HG03378 (cell line): ENCODE measurements around the gene ERRFI1.
"Not testable (repeated sequence)": the region's sequence is repeated elsewhere in the genome, so short reads cannot be mapped to it uniquely, and the experiment has no call there.

ENCODE experiments used
- ATAC-seq: cut with Tn5 transposase; IDR thresholded peaks from one replicate; pipeline ENCODE4 v1.9.1; 2021; ENCODE audit warnings: mild to moderate bottlenecking, moderate library complexity; ENCODE audit not compliant: unreplicated experiment

The ERRFI1 gene, protein sequence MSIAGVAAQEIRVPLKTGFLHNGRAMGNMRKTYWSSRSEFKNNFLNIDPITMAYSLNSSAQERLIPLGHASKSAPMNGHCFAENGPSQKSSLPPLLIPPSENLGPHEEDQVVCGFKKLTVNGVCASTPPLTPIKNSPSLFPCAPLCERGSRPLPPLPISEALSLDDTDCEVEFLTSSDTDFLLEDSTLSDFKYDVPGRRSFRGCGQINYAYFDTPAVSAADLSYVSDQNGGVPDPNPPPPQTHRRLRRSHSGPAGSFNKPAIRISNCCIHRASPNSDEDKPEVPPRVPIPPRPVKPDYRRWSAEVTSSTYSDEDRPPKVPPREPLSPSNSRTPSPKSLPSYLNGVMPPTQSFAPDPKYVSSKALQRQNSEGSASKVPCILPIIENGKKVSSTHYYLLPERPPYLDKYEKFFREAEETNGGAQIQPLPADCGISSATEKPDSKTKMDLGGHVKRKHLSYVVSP

DNA sequence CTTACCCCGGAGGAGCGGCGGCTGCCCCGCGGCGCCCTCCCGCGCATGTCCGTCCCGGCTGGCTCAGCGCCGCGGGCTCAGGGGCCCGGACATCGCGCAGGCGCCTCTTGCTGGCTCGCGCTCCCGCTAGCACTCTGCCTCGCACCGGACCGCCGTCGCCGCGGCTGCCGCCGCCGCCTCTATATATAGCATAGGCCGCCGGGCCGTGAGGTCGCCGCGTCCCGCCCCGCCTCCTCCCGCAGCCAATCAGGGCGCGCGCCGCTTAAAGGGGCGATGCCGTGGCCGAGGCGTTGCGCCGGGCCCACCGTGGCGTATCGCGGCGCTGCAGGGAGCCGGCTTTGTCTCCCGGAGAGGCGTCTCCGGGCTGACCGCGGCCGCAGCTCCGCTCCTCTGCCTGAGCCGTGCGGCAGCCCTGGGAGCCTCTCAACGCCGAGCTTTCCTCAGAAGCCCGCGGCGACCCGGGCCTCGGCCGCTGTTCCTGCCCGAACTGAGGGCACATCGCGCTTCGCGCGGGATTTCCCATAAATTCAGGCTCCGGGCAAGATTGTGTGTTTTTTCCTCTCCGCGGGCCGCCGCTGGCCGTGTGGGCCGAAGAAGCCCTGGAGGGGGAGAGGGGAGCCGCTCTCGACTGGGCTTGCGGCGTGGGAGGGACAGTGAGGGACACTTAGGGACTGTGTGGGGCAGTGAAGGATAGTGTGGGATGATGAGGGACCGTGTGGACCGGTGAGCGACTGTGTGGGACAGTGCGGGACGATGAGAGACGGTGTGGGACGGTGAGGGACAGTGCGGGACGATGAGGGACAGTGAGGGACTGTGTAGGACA is at the start of gene ERRFI1:
TSS of gene ERRFI1 (minus strand) at position 157 of the 823 bp plus-strand sequence. CDS start 10,690 bp downstream, outside the sequence.
- no peak for ATAC-seq

DNA sequence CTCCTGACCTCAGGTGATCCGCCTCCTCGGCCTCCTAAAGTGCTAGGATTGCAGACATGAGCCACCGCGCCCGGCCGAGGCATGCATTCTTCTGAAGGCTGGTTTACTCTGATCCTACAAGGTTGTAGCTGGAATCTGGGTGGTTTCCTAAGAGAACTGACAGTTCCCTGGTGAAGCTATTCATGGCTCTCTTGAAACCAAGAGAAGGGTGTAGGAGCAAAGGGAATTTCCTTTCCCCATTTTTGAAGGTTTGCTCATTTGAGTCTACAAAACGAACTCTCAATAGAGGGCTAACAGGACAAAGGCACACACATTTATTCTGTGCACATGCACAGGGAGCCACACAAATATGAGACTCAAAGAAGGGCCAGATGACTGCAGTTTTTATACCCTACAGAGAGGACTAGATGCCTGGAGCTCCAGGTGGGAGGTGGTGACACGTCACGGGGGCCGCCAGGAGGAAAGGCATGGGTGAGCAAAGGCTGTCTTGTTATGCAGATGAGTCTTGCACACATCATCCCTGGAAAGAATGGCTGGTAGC is 49.5 kb upstream of the ERRFI1 start:
- no peak for ATAC-seq

DNA sequence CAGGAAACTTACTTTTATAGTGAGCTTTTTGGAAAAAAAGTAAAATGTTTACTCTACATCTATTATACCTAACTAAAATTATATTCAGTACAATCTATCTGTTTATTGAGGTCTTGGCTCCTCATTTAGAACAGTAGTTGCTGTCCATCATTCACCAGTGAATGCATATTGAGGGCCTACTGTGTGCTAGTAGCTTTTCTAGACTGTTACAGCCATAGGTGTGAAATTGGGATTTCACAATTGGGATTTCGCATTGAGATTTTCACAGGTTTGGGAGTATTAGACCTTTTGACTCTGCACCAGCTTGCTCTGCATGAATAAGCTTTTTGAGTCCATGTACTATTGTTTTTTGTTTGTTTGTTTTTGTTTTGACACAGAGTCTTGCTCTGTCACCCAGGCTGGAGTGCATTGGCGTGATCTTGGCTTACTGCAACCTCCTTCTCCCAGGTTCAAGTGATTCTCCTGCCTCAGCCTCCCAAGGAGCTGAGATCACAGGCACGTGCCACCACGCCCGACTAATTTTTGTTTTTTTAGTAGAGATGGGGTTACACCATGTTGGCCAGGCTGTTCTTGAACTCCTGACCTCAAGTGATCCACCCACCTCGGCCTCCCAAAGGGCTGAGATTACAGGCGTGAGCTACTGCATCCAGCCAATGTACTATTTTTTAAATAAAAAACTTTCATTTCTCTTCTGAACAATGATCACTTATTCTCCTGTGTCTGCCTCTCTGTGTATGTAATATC is 47.2 kb upstream of the ERRFI1 start:
- no peak for ATAC-seq

DNA sequence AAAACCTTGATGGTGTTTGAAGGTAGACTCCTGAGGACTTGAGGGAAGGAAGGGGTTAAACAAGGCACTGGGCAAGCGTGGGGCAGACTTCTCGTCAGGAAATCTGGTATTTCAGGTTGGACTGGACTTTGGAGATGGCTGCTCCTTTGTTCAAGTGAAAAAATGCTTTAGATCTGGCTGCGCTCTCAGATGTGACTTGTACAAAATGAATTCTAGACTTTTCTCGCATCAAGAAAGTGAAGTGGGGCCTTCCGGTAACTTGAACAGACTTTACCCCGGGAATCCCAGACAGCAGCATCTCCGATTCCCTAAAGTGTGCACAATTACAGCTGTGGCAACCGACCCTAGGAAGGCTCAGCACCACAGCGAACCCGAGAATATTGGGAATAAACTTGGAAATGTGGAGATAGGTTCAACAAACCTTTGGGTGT is 44.3 kb upstream of the ERRFI1 start:
- no peak for ATAC-seq

DNA sequence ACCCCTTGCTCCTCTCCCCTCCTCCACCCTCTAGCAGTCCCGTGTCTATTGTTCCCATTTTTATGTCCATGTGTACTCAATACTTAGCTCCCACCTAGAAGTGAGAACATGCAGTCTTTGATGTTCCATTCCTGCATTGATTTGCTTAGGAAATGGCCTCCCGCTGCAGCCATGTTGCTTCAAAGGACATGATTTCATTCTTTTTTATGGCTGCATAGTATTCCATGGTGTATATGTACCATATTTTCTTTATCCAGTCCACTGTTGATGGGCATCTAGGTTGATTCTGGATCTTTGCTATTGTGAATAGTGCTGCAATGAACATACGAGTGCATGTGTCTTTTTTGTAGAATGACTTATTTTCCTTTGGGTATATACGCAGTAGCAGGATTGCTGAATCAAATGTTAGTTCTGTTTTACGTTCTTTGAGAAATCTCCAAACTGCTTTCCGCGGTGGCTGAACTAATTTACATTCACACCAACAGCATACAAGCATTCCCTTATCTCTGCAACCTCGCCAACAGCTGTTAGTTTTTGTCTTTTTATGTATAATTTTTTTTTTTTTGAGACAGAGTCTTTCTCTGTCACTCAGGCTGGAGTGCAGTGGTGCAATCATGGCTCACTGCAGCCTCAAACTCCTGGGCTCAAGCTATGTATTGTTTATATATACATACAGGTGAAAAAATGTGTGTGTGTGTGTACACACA is 43.7 kb upstream of the ERRFI1 start:
- not testable (repeated sequence) for ATAC-seq

DNA sequence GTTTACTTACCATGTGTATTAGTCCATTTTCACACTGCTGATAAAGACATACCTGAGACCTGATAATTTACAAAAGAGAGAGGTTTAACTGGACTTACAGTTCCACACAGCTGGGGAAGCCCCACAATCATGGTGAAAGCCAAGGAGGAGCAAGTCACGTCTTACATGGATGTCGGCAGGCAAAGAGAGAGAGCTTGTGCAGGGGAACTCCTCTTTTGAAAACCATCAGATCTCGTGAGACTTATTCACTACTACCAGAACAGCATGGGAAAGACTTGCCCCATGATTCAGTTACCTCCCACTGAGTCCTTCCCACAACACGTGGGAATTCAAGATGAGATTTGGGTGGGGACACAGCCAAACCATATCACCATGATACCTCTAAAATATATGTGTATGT is 39.3 kb upstream of the ERRFI1 start:
- no peak for ATAC-seq

DNA sequence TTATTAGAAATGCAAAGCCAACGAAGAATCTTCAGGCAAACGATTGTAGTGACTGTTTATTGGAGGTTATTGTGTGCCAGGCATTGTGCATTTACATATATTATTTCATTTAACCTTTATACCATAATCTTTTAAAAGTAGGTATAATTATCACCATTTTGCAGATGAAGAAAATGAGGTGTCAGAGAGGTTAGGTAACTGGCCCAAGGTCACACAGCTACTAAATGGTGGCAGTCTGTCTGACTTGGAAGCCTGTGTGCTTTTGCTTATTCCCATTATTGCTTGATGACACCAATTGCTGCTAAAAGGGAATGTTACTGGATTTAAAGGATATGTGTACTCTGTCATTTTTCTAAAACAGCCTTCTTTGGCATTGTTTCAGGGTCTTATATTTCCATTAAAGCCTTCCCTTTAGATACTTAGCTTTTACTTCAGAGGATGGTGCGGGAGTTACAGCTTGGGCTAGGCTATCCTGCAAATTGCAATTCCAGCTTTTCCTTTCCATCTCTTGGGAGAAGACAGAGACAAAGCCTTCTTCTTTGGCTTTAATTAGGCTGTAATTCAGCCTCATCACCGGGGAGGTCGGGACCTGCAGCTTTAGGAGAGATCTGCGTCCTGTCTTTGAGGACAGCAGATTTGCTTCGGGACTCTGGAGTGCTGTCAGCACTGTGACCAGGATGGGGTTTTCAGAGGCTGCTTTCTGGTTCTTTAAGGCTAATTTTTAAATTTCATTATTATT is 37.4 kb upstream of the ERRFI1 start:
- no peak for ATAC-seq

DNA sequence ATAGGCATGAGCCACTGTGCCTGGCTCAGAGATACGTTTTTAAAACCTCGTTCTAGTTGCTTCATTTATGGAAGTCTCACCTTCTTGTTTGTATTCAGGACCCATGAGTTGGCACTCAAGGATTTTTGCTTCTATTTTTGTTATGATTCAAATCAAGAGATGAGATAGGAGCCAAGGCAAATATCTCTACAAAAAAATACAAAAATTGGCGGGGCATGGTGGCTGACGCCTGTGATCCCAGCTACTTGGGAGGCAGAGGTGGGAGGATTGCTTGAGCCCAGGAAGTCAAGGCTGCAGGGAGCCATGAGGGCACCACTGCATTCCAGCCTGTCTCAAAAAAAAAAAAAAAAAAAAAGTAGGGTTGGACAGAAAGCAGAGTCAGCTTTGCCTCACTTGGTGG is 36.8 kb upstream of the ERRFI1 start:
- no peak for ATAC-seq

DNA sequence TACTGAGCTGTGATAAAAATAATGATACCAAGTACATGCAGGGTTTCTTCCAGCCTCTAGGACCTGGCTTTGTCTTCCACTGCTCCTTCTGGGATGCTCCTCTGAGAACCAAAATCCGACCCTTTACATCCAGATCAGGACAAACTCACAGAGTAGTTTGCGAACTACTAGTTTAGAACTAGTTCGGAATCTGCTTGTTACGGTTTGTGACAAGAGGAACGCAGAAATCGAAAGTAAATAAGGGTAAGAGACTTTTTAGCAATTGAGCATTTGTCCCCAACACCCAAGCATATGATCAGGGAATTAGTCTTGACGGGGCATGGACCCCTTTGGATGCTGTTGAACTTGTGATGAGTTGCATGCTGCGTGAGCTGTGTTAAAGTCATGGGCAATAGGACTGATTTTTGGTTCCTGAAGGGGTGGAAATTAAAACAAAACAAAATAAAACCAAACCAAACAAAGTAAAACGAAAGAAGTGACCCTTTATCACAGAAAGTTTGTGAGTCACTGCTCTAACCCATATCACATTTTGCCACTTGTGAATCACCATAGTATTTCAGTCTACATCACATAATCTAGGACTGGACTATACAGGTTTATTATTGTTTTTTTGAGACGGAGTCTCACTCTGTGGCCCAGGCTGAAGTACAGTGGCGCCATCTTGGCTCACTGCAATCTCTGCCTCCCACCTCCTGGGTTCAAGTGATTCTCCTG is 35.7 kb upstream of the ERRFI1 start:
- ATAC-seq: no peak

DNA sequence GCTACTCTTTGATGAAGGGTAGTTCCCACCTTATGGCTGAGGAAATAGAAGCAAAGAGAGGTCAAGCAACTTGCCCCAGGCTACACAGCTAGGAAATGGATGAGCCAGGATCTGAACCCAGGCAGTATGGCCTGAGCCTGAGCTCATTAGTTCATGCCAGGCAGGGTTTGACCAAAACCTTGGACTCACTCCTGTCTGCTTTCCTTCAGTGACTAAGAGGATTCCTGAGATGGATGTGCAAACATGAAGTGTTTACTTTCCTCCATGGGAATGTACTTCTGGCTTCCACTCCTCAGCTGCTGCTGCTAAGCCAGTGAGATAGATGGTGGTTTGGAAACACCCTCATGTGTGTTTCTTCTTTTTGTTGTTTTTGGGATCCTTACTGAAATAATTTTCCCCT is 35.1 kb upstream of the ERRFI1 start:
- ATAC-seq: no peak

DNA sequence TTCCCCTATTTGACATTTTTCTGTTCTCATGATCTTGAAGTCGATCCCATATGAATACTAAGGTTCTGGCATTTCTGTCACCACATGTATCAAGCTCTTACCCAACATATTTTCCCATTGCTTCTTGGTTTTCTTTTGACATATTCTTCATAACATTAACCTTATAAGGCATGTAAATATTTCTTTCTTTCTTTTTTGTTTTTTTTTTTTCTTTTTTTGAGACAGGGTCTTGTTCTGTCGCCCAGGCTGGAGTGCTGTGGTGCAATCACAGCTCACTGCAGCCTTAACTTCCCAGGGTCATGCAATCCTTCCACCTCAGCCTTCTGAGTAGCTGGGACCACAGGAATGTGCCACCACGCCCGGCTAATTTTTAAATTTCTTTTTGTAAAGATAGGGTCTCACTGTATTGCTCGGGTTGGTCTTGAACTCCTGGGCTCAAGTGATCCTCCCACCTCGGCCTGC is 33.1 kb upstream of the ERRFI1 start:
- no peak for ATAC-seq

DNA sequence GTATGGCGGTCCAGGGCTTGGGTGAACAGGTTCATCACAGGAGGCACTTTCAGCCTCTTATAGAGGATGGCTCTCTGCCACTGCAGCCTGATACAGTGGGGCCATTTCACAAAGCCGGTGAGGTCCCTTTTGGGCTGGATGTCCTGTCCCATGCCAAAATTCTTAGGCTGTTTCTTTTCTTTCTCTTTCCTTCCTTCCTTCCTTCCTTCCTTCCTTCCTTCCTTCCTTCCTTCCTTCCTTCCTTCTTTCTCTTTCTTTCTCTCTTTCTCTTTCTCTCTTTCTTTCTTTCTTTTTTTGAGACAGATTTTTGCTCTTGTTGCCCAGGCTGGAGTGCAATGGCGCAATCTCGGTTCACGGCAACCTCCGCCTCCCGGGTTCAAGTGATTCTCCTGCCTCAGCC is 31.7 kb upstream of the ERRFI1 start:
- ATAC-seq: not testable (repeated sequence)

DNA sequence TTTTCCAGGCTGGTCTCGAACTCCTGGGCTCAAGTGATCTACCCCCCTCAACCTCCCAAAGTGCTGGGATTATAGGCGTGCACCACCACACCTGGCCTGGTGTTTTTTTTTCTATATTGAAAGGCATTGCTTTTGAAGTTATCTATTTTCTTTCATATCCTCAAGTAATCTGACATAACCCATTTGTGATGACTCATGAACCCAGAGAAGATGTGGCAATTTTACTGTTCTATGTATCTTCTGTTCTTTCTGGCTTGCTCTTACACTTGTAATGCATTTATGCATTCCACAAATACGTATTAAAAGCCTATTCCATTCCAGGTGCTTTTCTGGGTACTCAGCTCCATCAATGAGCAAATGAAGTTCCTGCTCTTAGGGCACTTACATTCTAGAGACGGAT is 29.9 kb upstream of the ERRFI1 start:
- ATAC-seq: no peak

DNA sequence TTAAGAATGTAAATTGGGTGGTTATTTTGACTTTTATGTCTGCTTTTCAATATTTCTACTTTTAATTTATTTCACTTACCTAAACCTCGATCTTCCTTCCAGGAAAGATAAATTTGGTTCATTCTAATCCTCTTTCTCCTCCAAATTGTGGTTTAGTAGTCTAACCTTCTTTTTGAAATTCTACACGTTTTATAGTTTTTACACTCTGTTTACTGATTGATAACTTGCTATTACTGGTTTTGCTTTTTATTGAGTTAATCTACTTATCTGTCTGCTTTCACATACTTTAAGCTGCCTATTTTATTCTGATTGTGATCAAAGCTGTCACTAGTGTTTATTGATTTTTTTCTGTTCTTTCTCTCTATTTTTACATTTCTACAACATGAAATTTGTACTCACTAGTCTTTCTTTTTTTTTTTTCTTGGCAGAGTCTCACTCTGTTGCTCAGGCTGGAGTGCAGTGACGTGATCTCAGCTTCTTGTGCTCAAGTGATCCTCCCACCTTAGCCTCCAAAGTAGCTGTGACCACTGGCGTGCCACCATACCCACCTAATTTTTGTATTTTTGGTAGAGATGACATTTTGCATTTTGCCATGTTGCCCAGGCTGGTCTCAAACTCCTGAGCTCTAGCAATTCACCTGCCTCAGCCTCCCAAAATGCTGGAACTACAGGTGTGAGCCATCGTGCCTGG is 27.9 kb upstream of the ERRFI1 start:
- ATAC-seq: no peak

DNA sequence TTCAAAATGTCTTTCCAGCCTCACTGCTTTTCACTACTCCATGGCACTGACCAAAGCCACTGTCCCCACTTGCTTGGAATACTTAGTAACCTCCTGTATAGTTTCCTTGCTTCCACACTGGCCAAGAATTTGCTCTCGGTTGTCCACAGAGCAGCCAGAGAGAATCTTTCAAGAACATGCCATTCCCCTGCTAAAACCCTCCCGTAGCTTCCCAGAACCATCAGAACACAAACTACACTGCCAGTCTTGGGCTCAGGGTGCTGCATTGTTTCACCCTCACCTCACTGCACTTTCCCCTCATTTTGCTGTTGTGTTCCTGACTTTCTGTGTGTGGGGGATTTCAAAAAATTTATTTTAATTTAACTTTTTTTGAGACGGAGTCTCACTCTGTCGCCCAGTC is 25.5 kb upstream of the ERRFI1 start:
- no peak for ATAC-seq

DNA sequence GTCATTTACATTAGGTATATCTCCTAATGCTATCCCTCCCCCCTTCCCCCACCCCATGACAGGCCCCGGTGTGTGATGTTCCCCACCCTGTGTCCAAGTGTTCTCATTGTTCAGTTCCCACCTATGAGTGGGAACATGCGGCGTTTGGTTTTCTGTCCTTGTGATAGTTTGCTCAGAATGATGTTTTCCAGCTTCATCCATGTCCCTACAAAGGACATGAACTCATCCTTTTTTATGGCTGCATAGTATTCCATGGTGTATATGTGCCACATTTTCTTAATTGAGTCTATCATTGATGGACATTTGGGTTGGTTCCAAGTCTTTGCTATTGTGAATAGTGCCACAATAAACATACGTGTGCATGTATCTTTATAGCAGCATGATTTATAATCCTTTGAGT is 23.1 kb upstream of the ERRFI1 start:
- ATAC-seq: not testable (repeated sequence)

DNA sequence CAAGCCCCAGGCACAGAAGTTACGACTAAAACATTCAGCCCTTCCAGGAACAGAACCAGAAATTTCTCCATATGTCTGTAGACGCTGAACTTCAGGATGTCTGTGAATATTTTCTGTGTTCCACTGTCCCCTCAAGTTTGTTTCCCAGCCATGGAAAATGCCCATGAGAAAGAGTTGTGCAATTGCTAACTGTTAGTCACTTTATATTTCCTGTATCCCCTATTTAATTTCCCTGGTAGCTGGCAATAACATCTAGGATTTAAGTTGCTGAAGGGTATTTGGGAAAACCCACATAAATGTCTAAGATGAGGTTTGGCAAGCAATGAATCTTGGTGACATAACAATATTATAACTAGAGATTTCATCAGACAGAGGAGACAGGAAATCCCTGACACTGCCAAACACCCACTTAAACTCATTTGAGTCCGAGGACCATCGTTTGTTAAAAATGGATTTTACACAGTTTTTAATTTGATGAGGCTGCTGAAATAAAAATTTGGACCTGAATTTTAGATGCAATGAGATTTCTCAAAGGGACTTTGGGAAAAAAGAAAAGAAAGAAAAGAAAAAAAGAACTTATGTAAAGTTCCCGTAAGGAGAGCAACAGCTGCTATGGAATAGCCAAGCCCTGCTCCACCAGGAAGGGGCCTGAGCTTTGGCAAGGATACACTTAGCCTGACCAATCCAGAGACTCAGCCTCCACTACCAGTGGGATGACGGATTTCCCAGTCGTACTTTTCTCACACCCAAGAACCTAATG is 21.8 kb upstream of the ERRFI1 start:
- ATAC-seq: no peak

DNA sequence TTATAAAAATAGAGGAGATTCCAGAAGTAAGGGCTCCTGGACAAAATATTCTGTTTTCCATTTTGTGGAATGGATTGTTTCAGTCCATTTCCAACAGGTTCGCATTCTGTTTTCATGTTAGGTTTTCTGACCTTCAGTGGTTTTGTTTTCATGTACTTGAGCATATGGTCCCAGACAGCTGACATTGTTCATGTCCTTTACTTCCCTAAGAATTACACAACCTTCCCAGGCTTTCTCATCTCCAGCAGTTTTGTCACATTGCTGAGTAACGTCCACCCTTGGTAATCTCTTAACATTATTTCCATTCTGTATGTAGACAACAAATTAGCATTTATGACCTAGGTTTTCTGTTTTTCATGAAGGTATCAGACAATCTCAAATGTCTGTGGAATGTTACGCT is 21.0 kb upstream of the ERRFI1 start:
- ATAC-seq: no peak
